ENCODE data around the gene RNPS1.
A peak's percentile ranks its signal among the peaks of the same experiment; 100 is the strongest.

The RNPS1 gene

GRCh38 chr16:2208772-2209171, 59.2 kb downstream of the RNPS1 start:
- peaks cover 25% of the 10 kb centered on the region for H3K36me3 ChIP-seq (replicated peaks; ENCODE audit: low read depth, low read length)

GRCh38 chr16:2208308-2208707, 59.6 kb downstream of the RNPS1 start:
- no peak overlapping the region for H3K4me2 ChIP-seq (ENCODE audit: low read length)
- H3K4me1 ChIP-seq (ENCODE audit: low read length): peaks cover 20% of the 10 kb centered on the region
- H3K9ac ChIP-seq (ENCODE audit: low read length): no peak overlapping the region
- peaks cover 26% of the 10 kb centered on the region for H3K79me2 ChIP-seq (ENCODE audit: low read length)
- no peaks in the 10 kb centered on the region for H3K9me3 ChIP-seq (ENCODE audit: insufficient read depth, low read length)
- H3K36me3 ChIP-seq (replicated peaks; ENCODE audit: low read depth, low read length): peaks cover 25% of the 10 kb centered on the region
- H4K20me1 ChIP-seq (ENCODE audit: insufficient read depth, low read length): peaks cover 7% of the 10 kb centered on the region
- no peak overlapping the region for H3K27ac ChIP-seq (ENCODE audit: low read length)
- no peak overlapping the region for H3K4me3 ChIP-seq (ENCODE audit: low read length)
- no peak overlapping the region for H2AFZ ChIP-seq (ENCODE audit: low read depth, low read length)
- TF ChIP-seq EZH2phosphoT487 (IDR thresholded peaks at IDR 0.05; ENCODE audit: low read depth) (no peak), CTCF (IDR thresholded peaks at IDR 0.05; ENCODE audit: low read depth, low read length) (no peak)
- no peaks in the 10 kb centered on the region for H3K27me3 ChIP-seq (ENCODE audit: low read depth, low read length)

More at GRCh38 chr16:2208772-2209171, 59.2 kb downstream of the RNPS1 start:
- Histone ChIP-seq H3K4me2 (ENCODE audit: low read length) (no peak overlapping the region), H3K27ac (ENCODE audit: low read length) (no peak overlapping the region), H3K4me3 (ENCODE audit: low read length) (no peak overlapping the region), H3K27me3 (ENCODE audit: low read depth, low read length) (no peaks in the 10 kb centered on the region), H3K9ac (ENCODE audit: low read length) (no peak overlapping the region), H2AFZ (ENCODE audit: low read depth, low read length) (no peak overlapping the region), H4K20me1 (ENCODE audit: insufficient read depth, low read length) (peaks cover 7% of the 10 kb centered on the region), H3K4me1 (ENCODE audit: low read length) (peaks cover 25% of the 10 kb centered on the region), H3K79me2 (ENCODE audit: low read length) (peaks cover 30% of the 10 kb centered on the region), H3K9me3 (ENCODE audit: insufficient read depth, low read length) (no peaks in the 10 kb centered on the region)
- no peak for TF ChIP-seq CTCF (IDR thresholded peaks at IDR 0.05; ENCODE audit: low read depth, low read length)
- TF ChIP-seq EZH2phosphoT487 (IDR thresholded peaks at IDR 0.05; ENCODE audit: low read depth): no peak

GRCh38 chr16:2207872-2208271, 60.1 kb downstream of the RNPS1 start:
- H3K4me2 ChIP-seq (ENCODE audit: low read length): no peak overlapping the region
- H4K20me1 ChIP-seq (ENCODE audit: insufficient read depth, low read length): peaks cover 4% of the 10 kb centered on the region
- no peak overlapping the region for H3K27ac ChIP-seq (ENCODE audit: low read length)
- H3K27me3 ChIP-seq (ENCODE audit: low read depth, low read length): no peaks in the 10 kb centered on the region
- peaks cover 21% of the 10 kb centered on the region for H3K79me2 ChIP-seq (ENCODE audit: low read length)
- peaks cover 16% of the 10 kb centered on the region for H3K4me1 ChIP-seq (ENCODE audit: low read length)
- no peak overlapping the region for H2AFZ ChIP-seq (ENCODE audit: low read depth, low read length)
- peaks cover 23% of the 10 kb centered on the region for H3K36me3 ChIP-seq (replicated peaks; ENCODE audit: low read depth, low read length)
- no peak overlapping the region for H3K4me3 ChIP-seq (ENCODE audit: low read length)
- no peak overlapping the region for H3K9ac ChIP-seq (ENCODE audit: low read length)
- TF ChIP-seq CTCF (IDR thresholded peaks at IDR 0.05; ENCODE audit: low read depth, low read length): no peak
- no peak for TF ChIP-seq EZH2phosphoT487 (IDR thresholded peaks at IDR 0.05; ENCODE audit: low read depth)
- no peaks in the 10 kb centered on the region for H3K9me3 ChIP-seq (ENCODE audit: insufficient read depth, low read length)

GRCh38 chr16:2206780-2207433, 61.0 kb downstream of the RNPS1 start:
- H3K27ac ChIP-seq (ENCODE audit: low read length): no peak overlapping the region
- TF ChIP-seq EZH2phosphoT487 (IDR thresholded peaks at IDR 0.05; ENCODE audit: low read depth) (no peak), CTCF (IDR thresholded peaks at IDR 0.05; ENCODE audit: low read depth, low read length) (no peak)

More at GRCh38 chr16:2206780-2207433, 61.0 kb downstream of the RNPS1 start:
- H4K20me1 ChIP-seq (ENCODE audit: insufficient read depth, low read length): no peaks in the 10 kb centered on the region
- H3K4me2 ChIP-seq (ENCODE audit: low read length): peak overlapping the region; percentile 87
- no peaks in the 10 kb centered on the region for H3K27me3 ChIP-seq (ENCODE audit: low read depth, low read length)
- no peaks in the 10 kb centered on the region for H3K9me3 ChIP-seq (ENCODE audit: insufficient read depth, low read length)
- H2AFZ ChIP-seq (ENCODE audit: low read depth, low read length): no peak overlapping the region
- H3K4me1 ChIP-seq (ENCODE audit: low read length): peaks cover 13% of the 10 kb centered on the region
- peak overlapping the region; percentile 83 for H3K4me3 ChIP-seq (ENCODE audit: low read length)
- peaks cover 17% of the 10 kb centered on the region for H3K79me2 ChIP-seq (ENCODE audit: low read length)
- peaks cover 15% of the 10 kb centered on the region for H3K36me3 ChIP-seq (replicated peaks; ENCODE audit: low read depth, low read length)
- no peak overlapping the region for H3K9ac ChIP-seq (ENCODE audit: low read length)

All from OCI-LY3 (cell line).